Activated CD8-positive, alpha-beta memory T cell treated with anti-CD3 and anti-CD28 coated beads, Interleukin-2, amount 50 U/mL, for 48 hours (primary cell): ENCODE measurements around the gene PI4K2B.
"Not testable (repeated sequence)": the region's sequence is repeated elsewhere in the genome, so short reads cannot be mapped to it uniquely, and the experiment has no call there.

Experiments
- DNase-seq: peaks from one replicate; pipeline ENCODE4 v3.0.0-alpha.2; 2020

Gene PI4K2B

DNA sequence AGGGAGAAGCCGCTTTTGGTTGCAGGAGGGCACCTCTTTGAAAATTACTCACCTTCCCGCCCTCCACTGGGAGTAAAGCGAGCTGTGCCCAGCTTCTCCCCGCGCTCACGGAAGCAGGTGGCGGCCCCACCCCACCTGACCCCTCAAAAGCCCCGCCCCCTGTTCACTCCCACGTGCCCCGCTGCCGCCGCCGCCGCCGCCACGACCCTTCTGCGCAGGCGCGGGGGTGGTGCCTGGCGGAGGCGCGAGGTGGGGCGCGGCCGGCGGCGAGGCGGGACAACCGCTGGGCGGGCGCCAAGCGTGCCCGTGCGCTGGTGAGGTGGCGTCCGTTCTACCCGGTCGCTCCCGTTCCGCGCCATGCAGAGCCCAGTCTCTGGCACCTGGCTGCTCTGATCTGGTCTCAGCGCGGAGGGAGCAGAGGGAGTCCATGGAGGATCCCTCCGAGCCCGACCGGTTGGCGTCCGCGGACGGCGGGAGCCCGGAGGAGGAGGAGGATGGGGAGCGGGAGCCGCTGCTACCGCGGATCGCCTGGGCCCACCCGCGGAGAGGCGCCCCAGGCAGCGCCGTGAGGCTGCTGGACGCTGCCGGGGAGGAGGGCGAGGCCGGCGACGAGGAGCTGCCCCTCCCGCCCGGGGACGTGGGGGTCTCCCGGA, at the start of gene PI4K2B:
Gene PI4K2B, plus strand, starts transcription at position 297 of the 653 bp plus-strand sequence. Its CDS starts 131 bp downstream, at position 428.
- DNase-seq = peak; percentile 97

- DNase-seq = no peak
Measured at GRCh38 chr4:25184056-25184455, 49.8 kb upstream of the PI4K2B start.

GRCh38 chr4:25190407-25190806, 43.4 kb upstream of the PI4K2B start:
- DNase-seq = no peak

DNA sequence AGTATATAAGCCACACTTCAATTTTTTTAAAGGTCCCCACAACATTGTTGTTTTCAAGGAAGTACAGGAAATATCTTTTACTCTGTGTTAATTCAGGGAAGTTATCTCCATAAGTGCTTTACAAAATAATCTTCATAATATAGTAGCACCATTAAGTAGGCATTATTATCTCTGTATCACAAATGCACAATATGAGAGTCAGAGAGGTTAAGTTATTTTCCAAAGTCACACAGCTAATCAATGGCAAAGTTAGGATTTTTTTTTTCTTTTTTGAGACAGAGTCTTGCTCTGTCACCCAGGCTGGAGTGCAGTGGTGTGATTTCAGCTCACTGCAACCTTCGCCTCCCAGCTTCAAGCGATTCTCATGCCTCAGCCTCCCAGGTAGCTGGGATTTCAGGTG, 35.1 kb upstream of the PI4K2B start:
- DNase-seq = no peak

GRCh38 chr4:25207997-25208396, 25.8 kb upstream of the PI4K2B start:
- no peak for DNase-seq

- DNase-seq = no peak
Measured at GRCh38 chr4:25209702-25210101, 24.1 kb upstream of the PI4K2B start.

- no peak for DNase-seq
Measured at GRCh38 chr4:25211721-25212120, 22.1 kb upstream of the PI4K2B start.

- DNase-seq = no peak
Measured at GRCh38 chr4:25212822-25213221, 21.0 kb upstream of the PI4K2B start.

DNA sequence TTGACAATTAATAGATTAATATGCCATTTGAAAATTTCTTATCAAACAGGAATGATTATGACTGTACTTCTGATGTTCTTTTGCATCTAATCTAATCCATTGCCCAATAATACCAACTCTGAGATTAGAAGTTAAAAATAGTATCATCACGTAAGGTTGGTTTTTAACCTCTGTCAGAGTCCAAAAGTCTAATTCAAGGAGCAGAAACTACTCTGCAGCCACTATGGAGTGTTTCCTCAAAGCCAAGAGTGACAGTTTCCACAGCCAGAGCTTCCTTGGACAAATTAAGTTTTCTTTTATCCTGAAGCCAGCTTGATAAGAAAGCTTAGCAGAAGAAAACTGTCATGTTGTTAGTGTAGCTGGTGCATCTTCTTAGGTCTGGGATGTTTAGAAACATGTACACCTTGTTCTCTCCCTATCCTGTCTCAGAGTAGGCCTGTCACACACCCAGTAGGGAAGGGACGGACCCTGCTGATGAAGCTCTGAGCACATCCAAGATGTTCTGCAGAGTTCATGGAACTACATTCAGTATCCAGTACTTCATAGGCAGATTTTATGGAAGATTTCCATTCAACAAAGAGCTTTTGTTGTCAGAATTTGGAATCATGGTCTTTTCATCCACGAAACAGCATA, 20.4 kb upstream of the PI4K2B start:
- DNase-seq = no peak

GRCh38 chr4:25214750-25215149, 19.1 kb upstream of the PI4K2B start:
- not testable (repeated sequence) for DNase-seq

DNA sequence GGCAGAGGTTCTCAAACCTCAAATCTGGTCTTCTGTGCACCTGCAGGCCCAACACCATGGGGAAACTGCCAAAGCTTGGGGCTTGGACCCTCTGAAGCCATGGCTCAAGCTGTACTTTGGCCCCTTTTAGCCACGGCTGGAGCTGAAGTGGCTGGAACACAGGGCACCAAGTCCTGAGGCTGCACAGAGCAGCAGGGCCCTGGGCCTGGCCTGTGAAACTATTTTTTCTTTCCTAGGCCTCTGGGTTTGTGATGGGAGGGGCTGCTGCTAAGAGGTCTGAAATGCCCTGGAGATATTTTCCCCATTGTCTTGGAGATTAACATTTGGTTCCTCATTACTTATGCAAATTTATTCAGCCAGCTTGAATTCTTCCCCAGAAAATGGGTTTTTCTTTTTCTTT, 18.3 kb upstream of the PI4K2B start:
- no peak for DNase-seq

DNA sequence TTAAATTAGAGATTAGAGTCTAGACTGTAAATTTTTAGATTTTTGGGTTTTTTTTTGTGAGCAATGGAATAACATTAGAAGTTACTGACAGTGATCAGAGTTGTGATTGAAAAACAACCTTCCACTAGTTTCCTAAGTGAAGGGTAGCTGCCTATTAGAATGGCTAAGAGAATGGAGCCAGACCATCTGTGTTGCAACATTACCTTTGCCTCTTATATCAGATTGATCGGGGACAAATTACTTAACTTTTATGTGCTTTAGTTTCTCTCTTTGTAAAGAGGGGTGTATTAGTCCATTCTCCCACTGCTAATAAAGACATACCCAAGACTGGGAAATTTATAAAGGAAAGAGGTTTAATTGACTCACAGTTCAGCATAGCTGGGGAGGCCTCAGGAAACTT, 12.5 kb upstream of the PI4K2B start:
- DNase-seq = no peak

- no peak for DNase-seq
Measured at GRCh38 chr4:25223802-25224375, 9.9 kb upstream of the PI4K2B start.

DNA sequence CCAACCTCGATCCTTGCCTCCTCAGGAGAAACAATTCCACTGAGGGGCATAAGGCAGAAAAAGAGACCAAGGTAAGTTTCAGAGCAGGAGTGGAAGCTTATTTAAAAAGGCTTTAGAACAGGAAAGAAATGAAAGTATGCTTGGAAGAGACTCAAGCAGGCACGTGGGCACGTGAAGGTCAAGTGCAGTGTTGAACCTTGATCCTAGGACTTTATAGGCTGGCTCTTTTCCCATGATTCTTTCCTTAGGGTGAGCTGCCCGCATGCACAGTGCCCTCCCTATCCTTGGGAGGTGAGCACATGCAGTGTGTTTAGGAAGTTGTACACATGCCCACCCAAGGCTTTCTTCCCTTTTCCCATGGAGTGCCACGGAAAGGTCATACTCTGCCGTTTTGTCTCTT, 4.0 kb upstream of the PI4K2B start:
- DNase-seq = no peak

DNA sequence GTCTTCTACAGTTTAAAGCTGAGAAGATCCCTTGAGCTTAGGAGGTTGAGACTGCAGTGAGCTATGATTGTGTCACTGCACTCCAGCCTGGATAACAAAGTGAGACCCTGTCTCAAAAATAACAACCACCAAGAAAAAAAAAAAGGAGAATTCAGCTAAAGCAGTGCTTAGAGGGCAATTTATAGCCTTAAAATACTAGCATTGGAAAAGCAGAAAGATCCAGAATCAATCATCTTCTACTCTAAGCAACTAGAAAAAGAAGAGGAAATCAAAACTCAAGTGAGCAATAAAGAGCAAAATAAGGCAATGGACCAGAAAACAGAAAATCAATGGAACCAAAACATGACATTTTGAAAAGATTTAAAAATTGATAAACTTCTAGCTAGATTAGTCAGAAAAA, 639 bp upstream of the PI4K2B start:
- no peak for DNase-seq

GRCh38 chr4:25234390-25235370, 847 bp downstream of the PI4K2B start:
- DNase-seq = peak; percentile 76

GRCh38 chr4:25235401-25235800, 1.6 kb downstream of the PI4K2B start:
- DNase-seq = no peak

DNA sequence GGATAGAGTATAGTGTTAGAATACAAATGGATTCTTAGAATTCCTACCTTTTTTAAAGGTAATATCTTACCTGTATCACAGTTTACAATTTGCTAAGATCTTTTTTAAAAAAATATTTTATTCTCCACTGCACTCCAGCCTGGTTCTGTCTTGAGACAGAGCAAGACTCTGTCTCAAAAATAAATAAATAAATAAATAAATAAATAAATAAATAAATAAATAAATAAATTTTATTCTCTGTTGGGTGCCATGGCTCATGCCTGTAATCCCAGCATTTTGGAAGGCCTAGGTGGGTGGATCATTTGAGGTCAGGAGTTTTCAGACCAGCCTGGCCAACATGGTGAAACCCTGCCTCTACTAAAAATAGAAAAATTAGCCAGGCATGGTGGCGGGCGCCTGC, 2.2 kb downstream of the PI4K2B start:
- DNase-seq = not testable (repeated sequence)

DNA sequence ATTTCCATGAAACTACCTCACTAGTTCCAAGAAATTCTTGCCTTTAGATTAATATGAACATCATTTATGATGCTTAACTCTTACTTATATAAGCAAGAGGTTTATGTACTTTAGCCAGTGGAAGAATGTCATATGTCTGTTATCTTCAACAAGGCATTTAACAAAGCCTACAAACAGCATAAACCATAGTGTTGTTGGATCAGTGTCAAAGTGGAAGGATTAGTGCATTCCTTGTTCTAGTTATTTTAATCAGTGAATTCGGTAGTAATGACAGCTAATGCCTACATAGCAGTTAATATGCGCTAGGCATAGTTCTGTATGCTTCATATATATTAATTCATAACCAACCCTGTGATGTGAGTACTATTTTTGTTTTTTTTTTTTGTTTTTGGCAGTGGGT, 3.1 kb downstream of the PI4K2B start:
- DNase-seq = no peak

DNA sequence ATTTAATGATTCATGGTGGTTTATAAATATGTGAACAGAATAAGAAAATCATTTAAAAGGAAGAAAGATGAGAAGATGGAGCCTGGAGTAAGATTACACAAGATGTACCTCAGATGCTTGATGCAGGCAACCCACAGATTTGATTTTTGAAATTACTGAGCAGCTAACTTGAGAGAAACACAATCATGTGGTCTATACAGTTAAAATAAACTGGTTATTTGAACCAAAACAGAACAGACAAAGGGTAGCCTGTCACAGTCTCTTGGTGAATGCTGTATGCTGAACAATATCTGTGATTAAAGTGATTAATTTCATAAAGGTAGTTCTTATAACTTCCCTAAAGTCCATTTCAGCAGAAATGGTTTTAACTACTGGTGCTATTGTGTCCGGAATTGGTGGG, 4.2 kb downstream of the PI4K2B start:
- no peak for DNase-seq

DNA sequence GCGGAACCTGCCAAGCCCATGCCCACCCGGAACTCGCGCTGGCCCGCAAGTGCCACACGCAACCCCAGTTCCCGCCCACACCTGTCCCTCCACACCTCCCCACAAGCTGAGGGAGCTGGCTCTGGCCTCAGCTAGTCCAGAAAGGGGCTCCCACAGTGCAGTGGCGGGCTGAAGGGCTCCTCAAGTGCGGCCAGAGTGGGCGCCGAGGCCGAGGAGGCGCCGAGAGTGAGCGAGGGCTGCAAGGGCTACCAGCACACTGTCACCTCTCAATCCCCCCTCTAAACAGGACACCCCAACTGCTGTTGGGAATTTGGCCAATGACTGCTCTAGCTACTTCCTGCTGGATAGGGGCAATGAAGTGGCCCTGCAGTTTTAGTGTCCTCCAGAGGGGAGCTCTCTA, 5.7 kb downstream of the PI4K2B start:
- not testable (repeated sequence) for DNase-seq

DNA sequence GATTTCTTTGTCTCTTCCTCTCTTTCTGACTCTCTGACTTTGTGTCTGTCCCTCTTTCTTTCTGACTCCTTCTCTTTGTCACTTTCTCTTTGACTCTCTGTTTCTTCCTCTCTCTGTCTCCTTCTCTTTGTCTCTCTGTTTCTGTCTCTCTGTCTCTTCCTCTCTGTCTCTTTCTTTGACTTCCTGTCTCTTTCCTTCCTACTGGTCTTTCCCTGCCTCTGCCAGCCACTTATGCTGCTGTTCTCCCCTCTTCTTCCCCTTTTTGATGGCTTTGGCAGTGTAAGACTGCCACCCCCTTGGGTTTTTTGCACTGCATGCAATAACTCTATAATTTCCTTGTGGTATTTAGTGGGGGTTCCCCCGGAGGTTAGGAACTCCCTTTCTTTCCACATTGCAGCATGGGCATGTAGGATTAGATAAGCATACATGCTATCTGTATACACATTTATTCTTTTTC, 6.9 kb downstream of the PI4K2B start:
- not testable (repeated sequence) for DNase-seq

- not testable (repeated sequence) for DNase-seq
Measured at GRCh38 chr4:25242195-25242594, 8.4 kb downstream of the PI4K2B start.
